GM12873 (cell line): ENCODE results near the gene ONECUT1.

Experiments
- CTCF ChIP-seq: IDR thresholded peaks from 2 replicates; pipeline ENCODE4 v1.5.1; 2012; ENCODE audit warnings: low read depth, mild to moderate bottlenecking, moderate library complexity, low read length, control low read depth; ENCODE audit not compliant: insufficient read depth; ENCODE audit errors: missing control alignments

ONECUT1 gene

DNA sequence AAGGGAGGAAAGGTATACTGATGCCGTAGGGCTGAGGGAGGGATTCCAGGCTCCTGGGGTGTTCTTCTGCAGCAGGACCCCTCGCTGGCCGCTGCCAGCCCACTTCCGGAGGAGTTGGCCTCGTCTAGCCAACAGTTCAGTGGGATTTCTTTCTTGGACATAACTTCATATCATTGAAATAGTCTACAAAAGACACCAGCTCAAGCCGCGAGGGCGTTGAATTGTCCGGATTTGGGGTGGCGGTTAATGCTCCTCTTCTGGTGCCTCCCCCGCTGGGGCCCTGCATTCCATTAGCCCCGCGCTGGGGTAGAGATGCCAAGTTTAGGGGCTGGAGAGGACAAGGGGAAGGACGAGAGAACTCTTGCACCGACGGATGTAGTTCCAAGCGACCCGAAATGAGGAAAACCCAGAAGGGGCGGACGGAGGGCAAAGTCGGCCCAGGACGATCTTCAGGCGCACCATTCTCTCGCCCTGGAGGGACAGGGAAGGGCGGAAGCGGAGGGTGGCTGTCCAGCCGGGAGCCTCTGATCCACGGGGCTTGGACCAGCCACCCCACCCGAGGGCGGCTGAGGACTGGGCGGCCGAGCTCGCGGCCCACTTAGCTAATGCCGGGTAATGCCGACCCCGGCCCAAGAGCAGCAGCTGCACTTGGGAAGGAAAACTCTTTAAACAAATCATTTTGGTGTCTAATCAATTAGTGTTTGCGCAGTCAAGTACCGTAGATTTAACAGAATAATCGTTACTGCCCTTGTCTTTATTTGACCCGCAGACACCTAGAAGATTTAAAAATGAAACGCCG lies 4.7 kb upstream of the ONECUT1 start:
- TF ChIP-seq CTCF, result no peak

- TF ChIP-seq CTCF, result no peak
These were observed 1.6 kb upstream of the ONECUT1 start for GRCh38 chr15:52791776-52792175.

GRCh38 chr15:52790941-52791751 lies 1.0 kb upstream of the ONECUT1 start:
- TF ChIP-seq CTCF, result peak; percentile 4

- TF ChIP-seq CTCF, result no peak
These were observed 451 bp downstream of the ONECUT1 start for GRCh38 chr15:52789601-52790168.

GRCh38 chr15:52789008-52789600 lies 1.0 kb downstream of the ONECUT1 start:
- no peak for TF ChIP-seq CTCF

DNA sequence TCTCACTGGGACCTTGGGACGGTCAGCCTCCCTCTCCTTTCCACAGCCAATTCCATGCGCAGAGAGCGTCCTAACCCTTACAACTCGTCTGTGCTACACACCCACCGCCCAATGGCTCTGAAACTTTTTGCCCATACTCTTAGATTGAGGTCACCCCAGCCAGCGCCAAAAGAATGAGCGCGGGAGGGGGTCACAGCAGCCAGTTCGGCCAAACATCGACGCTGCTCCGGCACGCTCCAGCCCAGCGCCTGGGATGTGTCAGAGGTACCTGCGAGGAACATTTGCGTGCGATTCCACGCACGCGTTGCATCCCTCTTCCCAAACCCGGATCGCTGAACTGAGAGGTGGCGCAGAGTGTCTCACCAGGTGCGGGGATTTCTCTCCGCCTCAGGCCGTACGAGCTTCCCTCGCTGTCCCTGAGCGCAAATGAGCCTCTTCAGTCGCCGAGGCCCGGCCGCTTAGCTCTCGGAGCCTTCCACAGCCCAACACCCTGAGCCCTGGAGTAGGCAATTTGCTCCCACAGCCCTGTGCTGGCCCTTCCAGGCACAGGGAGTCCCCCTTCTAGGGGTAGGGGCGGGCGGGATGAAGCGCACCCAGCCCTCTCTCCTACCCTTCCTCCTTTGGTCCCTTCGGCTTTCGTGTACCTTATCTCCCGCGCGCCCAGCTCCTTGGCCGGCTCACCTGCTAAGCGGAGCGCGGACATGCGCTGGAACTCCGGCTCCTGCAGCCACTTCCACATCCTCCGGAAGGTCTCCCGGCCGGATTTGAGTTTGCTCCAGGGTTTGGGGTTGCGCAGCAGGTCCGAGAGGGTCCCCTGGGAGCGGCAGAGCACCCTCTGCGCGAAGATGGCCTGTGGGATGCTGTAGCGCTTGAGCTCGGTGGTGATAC lies 1.8 kb downstream of the ONECUT1 start:
- TF ChIP-seq CTCF, result no peak
